Measurements from ENCODE around the gene MGAT4B. TPM values are rescaled to one million over a fixed set of nuclear protein-coding genes. Genes with fewer than 3 reads are reported as not detected.

Gene MGAT4B
- total RNA-seq, 2 experiments from 2014 or later = 141 to 145 TPM

GRCh38 chr5:179801304-179802206 lies 5.1 kb downstream of the MGAT4B start:
- peak overlapping the region; percentile 85 for H3K4me3 Mint-ChIP-seq
- POLR2A ChIA-PET = interaction anchor here (0.6 to 4.1 kb wide), 7 partner anchors 13 to 188 kb away, joined by 3 to 23 read pairs (median 3); partner anchors contain the start of genes MAML1 and SQSTM1
- intact Hi-C loops (cut with DNase I, micrococcal nuclease) = loop anchor here (1.0 to 10.0 kb wide), 6 partner anchors 53 to 493 kb away; partner anchors contain the start of genes MAPK9 (in 1 of the 2), MRNIP (in 1 of the 2) and TBC1D9B (in 1 of the 2)

GRCh38 chr5:179800696-179801201 lies 5.9 kb downstream of the MGAT4B start:
- Histone ChIP-seq H3K27me3 (ENCODE audit: control insufficient read depth in 1 of 2, insufficient read depth in 2 of 2, low read length in 2 of 2) (no peaks in the 10 kb centered on the region), H3K4me3 (ENCODE audit: low read length) (no peak overlapping the region), H3K4me1 (ENCODE audit: insufficient read depth, low read length) (peaks cover 52% of the 10 kb centered on the region), H3K36me3 (ENCODE audit: insufficient read depth, low read length) (peaks cover 28% of the 10 kb centered on the region), H3K9me3 (ENCODE audit: control insufficient read depth in 1 of 2, insufficient read depth in 1 of 2, low read length in 2 of 2) (no peaks in the 10 kb centered on the region), H3K27ac (ENCODE audit: low read depth in 1 of 2, low read length in 2 of 2) (no peak overlapping the region)
- Mint-ChIP-seq H3K27ac (no peak overlapping the region), H3K27me3 (no peaks in the 10 kb centered on the region), H3K4me3 (no peak overlapping the region), H3K9me3 (no peaks in the 10 kb centered on the region), H3K36me3 (ENCODE audit: low read depth) (peaks cover 32% of the 10 kb centered on the region), H3K4me1 (ENCODE audit: low read depth) (peaks cover 44% of the 10 kb centered on the region)
- intact Hi-C loops (cut with DNase I, micrococcal nuclease) = loop anchor here (2.0 to 10.0 kb wide), 5 partner anchors 54 to 494 kb away; partner anchors contain the start of genes MAPK9 (in 1 of the 2) and MRNIP (in 1 of the 2)
- no peak for TF ChIP-seq CTCF (IDR thresholded peaks at IDR 0.05)
- no peak for ATAC-seq (ENCODE audit: poor library complexity)
- DNase-seq = no peak
- ChIA-PET POLR2A (interaction anchor here (4.1 kb wide), 1 partner anchor 19 kb away, joined by 23 read pairs; the partner anchor contains the start of gene SQSTM1), CTCF (interaction anchor here (1.7 kb wide), 1 partner anchor 47 kb away, joined by 4 read pairs; no protein-coding TSS in a partner anchor)

More at GRCh38 chr5:179801304-179802206, 5.1 kb downstream of the MGAT4B start:
- peak overlapping the region; percentile 43 for H3K27ac Mint-ChIP-seq
- no peak overlapping the region for H3K4me3 ChIP-seq (ENCODE audit: low read length)
- no peaks in the 10 kb centered on the region for H3K27me3 ChIP-seq (ENCODE audit: control insufficient read depth in 1 of 2, insufficient read depth in 2 of 2, low read length in 2 of 2)
- no peaks in the 10 kb centered on the region for H3K27me3 Mint-ChIP-seq
- peak; percentile 74 to 92 (median 84) for DNase-seq
- peak; percentile 69 for ATAC-seq (ENCODE audit: poor library complexity)
- peaks cover 32% of the 10 kb centered on the region for H3K36me3 Mint-ChIP-seq (ENCODE audit: low read depth)
- no peak overlapping the region for H3K27ac ChIP-seq (ENCODE audit: low read depth in 1 of 2, low read length in 2 of 2)
- no peaks in the 10 kb centered on the region for H3K9me3 ChIP-seq (ENCODE audit: control insufficient read depth in 1 of 2, insufficient read depth in 1 of 2, low read length in 2 of 2)
- H3K9me3 Mint-ChIP-seq = no peaks in the 10 kb centered on the region
- H3K4me1 Mint-ChIP-seq (ENCODE audit: low read depth) = peaks cover 43% of the 10 kb centered on the region
- CTCF ChIA-PET = interaction anchor here (0.6 to 1.7 kb wide), 29 partner anchors 10 to 290 kb away, joined by 3 to 27 read pairs (median 3); partner anchors contain the start of genes MAML1, SQSTM1 and TBC1D9B
- TF ChIP-seq CTCF (IDR thresholded peaks at IDR 0.05) = peak; percentile 84
- H3K36me3 ChIP-seq (ENCODE audit: insufficient read depth, low read length) = peaks cover 28% of the 10 kb centered on the region
- peaks cover 48% of the 10 kb centered on the region for H3K4me1 ChIP-seq (ENCODE audit: insufficient read depth, low read length)

- intact Hi-C loops (cut with DNase I, micrococcal nuclease) = loop anchor here (2.0 to 10.0 kb wide), 5 partner anchors 55 to 495 kb away; partner anchors contain the start of genes MAPK9 (in 1 of the 2) and MRNIP (in 1 of the 2)
- H3K9me3 ChIP-seq (ENCODE audit: control insufficient read depth in 1 of 2, insufficient read depth in 1 of 2, low read length in 2 of 2) = no peaks in the 10 kb centered on the region
- Mint-ChIP-seq H3K9me3 (no peaks in the 10 kb centered on the region), H3K36me3 (ENCODE audit: low read depth) (peaks cover 30% of the 10 kb centered on the region), H3K27me3 (no peaks in the 10 kb centered on the region), H3K4me3 (no peak overlapping the region), H3K4me1 (ENCODE audit: low read depth) (peaks cover 42% of the 10 kb centered on the region), H3K27ac (no peak overlapping the region)
- ATAC-seq (ENCODE audit: poor library complexity) (no peak), DNase-seq (no peak)
- H3K27ac ChIP-seq (ENCODE audit: low read depth in 1 of 2, low read length in 2 of 2) = no peak overlapping the region
- no peak overlapping the region for H3K4me3 ChIP-seq (ENCODE audit: low read length)
- H3K27me3 ChIP-seq (ENCODE audit: control insufficient read depth in 1 of 2, insufficient read depth in 2 of 2, low read length in 2 of 2) = no peaks in the 10 kb centered on the region
- POLR2A ChIA-PET = no interaction called here
- no peak for TF ChIP-seq CTCF (IDR thresholded peaks at IDR 0.05)
- peaks cover 52% of the 10 kb centered on the region for H3K4me1 ChIP-seq (ENCODE audit: insufficient read depth, low read length)
- peaks cover 28% of the 10 kb centered on the region for H3K36me3 ChIP-seq (ENCODE audit: insufficient read depth, low read length)
- CTCF ChIA-PET = no interaction called here
Measured at GRCh38 chr5:179800071-179800695, 6.5 kb downstream of the MGAT4B start.

All from CD4-positive, alpha-beta T cell (primary cell).